Immature natural killer cell (primary cell): Measurements from ENCODE around the gene NINJ2. TPM values are rescaled to one million over a fixed set of nuclear protein-coding genes. Genes with fewer than 3 reads are reported as not detected.

Experiments
- DNase-seq, 3 donors: peaks; one replicate each; pipeline ENCODE4 v3.0.0; 2022; ENCODE audit warnings: mixed read lengths in 1 of 3
- H3K27ac Mint-ChIP-seq, 6 donors: one replicate each; pipeline ENCODE4 v1.8.0; 2020; ENCODE audit warnings: mixed read lengths in 6 of 6, mild to moderate bottlenecking in 5 of 6, inconsistent platforms in 4 of 6, moderate library complexity in 3 of 6
- H3K27me3 Mint-ChIP-seq, 3 donors: one replicate each; pipeline ENCODE4 v1.8.0; 2020 to 2021; ENCODE audit warnings: low read depth in 3 of 3, mild to moderate bottlenecking in 3 of 3, mixed read lengths in 3 of 3, moderate library complexity in 3 of 3, inconsistent platforms in 1 of 3
- H3K36me3 Mint-ChIP-seq, 3 donors: one replicate each; pipeline ENCODE4 v1.8.0; 2020; ENCODE audit warnings: mixed read lengths in 3 of 3, inconsistent platforms in 2 of 3, mild to moderate bottlenecking in 2 of 3
- H3K4me1 Mint-ChIP-seq, 2 donors: one replicate each; pipeline ENCODE4 v1.8.0; 2020; ENCODE audit warnings: inconsistent platforms in 2 of 2, mild to moderate bottlenecking in 2 of 2, mixed read lengths in 2 of 2, moderate library complexity in 1 of 2
- H3K4me3 Mint-ChIP-seq, 5 donors: one replicate each; pipeline ENCODE4 v1.8.0; 2020; ENCODE audit warnings: mild to moderate bottlenecking in 5 of 5, mixed read lengths in 5 of 5, inconsistent platforms in 3 of 5, moderate library complexity in 3 of 5
- H3K9me3 Mint-ChIP-seq, 6 donors: one replicate each; pipeline ENCODE4 v1.8.0; 2020; ENCODE audit warnings: mild to moderate bottlenecking in 6 of 6, mixed read lengths in 6 of 6, inconsistent platforms in 4 of 6, moderate library complexity in 3 of 6
- polyA plus RNA-seq, 3 donors: library from polyadenylated mRNA; unstranded; fragments of 300-500 nt; fragmentation: Illumina TruSeq; gene quantifications; one replicate each; pipeline ENCODE4 v1.2.3, GENCODE V29; 2021

NINJ2 gene
- polyA plus RNA-seq, 3 donors from 2014 or later, result 18.2 to 42.3 (median 25.7) TPM

- Mint-ChIP-seq H3K27ac (peak overlapping the region in 4 of 6 donors; percentile 61 to 80 (median 72)), H3K9me3 (no peaks in the 10 kb centered on the region), H3K4me1 (peaks cover 58 to 67% of the 10 kb centered on the region in 2 donors), H3K27me3 (no peaks in the 10 kb centered on the region), H3K4me3 (peak overlapping the region; percentile 81 to 87 (median 84)), H3K36me3 (no peaks in the 10 kb centered on the region)
- DNase-seq, result no peak
Observed at GRCh38 chr12:569091-569676, 94.1 kb downstream of the NINJ2 start.

DNA sequence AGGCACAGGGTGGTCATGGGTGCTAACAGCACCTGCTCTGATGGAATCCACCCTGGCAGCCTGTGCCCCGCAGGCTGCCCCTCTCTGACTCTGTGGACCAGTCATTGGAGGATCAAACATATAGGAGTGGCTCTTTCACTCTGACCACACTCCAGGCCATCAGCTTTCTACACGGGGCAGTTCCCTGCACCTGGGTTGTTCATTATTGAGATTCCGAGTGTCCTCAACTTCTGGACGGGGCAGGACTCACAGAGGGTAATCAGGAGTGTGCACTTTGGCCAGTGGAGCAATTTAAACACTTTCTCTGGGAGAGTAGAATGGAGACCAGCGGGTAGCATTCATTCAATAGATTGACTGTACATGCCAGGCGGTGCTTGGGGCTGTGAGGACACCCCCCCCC is 94.8 kb downstream of the NINJ2 start:
- no peak for DNase-seq
- Mint-ChIP-seq H3K27me3 (peaks cover 0 to 2% (median 0%) of the 10 kb centered on the region in 3 donors), H3K4me3 (peak overlapping the region in 3 of 5 donors; percentile 12 to 58 (median 56)), H3K9me3 (no peaks in the 10 kb centered on the region), H3K4me1 (peaks cover 65 to 74% of the 10 kb centered on the region in 2 donors), H3K36me3 (no peaks in the 10 kb centered on the region), H3K27ac (peak overlapping the region in 5 of 6 donors; percentile 48 to 81 (median 66))

GRCh38 chr12:565589-566105 is 97.6 kb downstream of the NINJ2 start:
- H3K9me3 Mint-ChIP-seq, result no peaks in the 10 kb centered on the region
- H3K36me3 Mint-ChIP-seq, result no peaks in the 10 kb centered on the region
- peaks cover 0 to 4% (median 2%) of the 10 kb centered on the region in 3 donors for H3K27me3 Mint-ChIP-seq
- H3K4me1 Mint-ChIP-seq, result peaks cover 80 to 83% of the 10 kb centered on the region in 2 donors
- peak overlapping the region; percentile 55 to 92 (median 83) for H3K4me3 Mint-ChIP-seq
- peak overlapping the region; percentile 44 to 99 (median 94) for H3K27ac Mint-ChIP-seq
- no peak for DNase-seq

DNA sequence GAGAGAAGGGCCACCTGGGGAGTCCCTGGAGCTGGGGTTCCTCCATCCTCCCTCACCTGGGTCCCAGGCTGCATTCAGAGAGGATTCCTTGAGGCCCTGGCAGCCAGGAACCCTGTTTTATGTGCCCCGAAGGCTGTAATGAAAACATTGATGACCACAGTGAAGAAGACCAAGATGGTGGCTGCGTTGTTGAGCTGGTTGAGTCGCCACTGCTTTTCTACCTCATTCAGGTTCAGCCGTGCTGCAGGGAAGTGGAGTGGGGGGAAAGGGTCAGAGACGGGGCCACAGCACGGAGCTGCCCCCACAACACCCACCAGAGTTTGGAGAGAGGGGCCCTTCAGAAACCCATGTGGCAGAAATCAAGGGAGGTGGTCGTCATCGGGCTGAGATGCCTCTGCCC is 98.1 kb downstream of the NINJ2 start:
- Mint-ChIP-seq H3K27me3 (peaks cover 0 to 4% (median 2%) of the 10 kb centered on the region in 3 donors), H3K4me3 (peak overlapping the region; percentile 29 to 92 (median 83)), H3K4me1 (peaks cover 82 to 86% of the 10 kb centered on the region in 2 donors), H3K36me3 (peaks cover 0 to 3% (median 3%) of the 10 kb centered on the region in 3 donors), H3K27ac (peak overlapping the region; percentile 44 to 99 (median 94)), H3K9me3 (no peaks in the 10 kb centered on the region)
- no peak for DNase-seq

DNA sequence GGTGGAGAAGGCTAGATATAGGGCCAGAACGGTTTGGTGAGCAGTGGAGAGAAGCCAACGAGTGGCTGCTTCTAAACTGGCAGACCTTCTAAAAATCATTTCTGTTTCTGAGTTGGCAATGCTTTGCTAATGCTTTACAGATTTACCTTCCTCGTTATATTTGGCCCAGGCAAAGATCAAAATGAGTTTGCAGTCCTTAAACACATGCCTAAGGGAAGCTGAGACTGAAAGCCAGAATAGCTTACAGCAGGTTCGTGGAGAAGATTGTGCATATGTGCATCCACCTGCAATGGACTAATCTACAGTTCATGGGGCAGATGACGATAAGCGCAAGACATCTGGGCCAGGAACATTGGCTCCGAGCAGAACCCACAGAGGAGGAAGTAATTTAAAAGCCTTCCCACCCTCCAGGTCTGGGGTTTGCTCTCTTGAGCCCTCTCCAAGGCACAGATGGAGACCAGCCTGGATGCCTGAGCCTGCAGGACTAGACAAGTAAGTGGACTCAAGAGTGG is 99.4 kb downstream of the NINJ2 start:
- Mint-ChIP-seq H3K36me3 (peaks cover 0 to 14% (median 9%) of the 10 kb centered on the region in 3 donors), H3K27ac (peak overlapping the region; percentile 91 to 99 (median 96)), H3K27me3 (peaks cover 0 to 4% (median 2%) of the 10 kb centered on the region in 3 donors), H3K4me3 (peak overlapping the region; percentile 82 to 93 (median 85)), H3K9me3 (no peaks in the 10 kb centered on the region), H3K4me1 (peaks cover 77 to 81% of the 10 kb centered on the region in 2 donors)
- no peak for DNase-seq

DNA sequence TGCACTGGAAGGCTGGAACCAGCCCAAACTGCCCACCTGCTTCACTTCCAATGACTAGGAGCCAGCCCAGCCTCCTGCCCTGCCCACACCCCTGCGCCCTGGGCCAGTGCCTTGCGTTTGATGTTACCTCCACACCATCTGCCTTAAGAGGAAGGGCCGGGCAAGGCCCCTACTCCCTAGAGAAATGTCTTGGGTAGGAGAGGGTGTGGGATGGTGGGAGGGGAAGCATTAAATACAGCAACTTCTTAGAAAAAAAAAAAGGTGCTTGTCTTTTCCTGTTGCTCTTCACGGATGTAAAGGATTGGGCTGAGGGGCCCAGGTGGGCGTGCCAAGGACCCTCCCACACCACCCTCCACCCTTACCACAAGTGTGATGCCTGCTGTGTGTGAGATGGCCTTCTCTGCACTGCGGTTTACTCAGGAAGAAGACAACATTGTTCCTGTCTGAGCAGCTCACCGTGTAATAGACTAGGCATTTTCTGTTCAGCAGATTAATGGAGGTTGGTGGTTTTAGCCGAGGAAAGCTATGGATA is 99.9 kb downstream of the NINJ2 start:
- H3K27me3 Mint-ChIP-seq, result peaks cover 0 to 4% (median 2%) of the 10 kb centered on the region in 3 donors
- H3K36me3 Mint-ChIP-seq, result peaks cover 0 to 19% (median 9%) of the 10 kb centered on the region in 3 donors
- peak; percentile 80 to 82 (median 82) for DNase-seq
- peak overlapping the region; percentile 91 to 99 (median 96) for H3K27ac Mint-ChIP-seq
- H3K4me3 Mint-ChIP-seq, result peak overlapping the region; percentile 82 to 93 (median 85)
- H3K9me3 Mint-ChIP-seq, result no peaks in the 10 kb centered on the region
- peaks cover 74 to 79% of the 10 kb centered on the region in 2 donors for H3K4me1 Mint-ChIP-seq

- Mint-ChIP-seq H3K4me1 (peaks cover 71 to 77% of the 10 kb centered on the region in 2 donors), H3K9me3 (no peaks in the 10 kb centered on the region), H3K27ac (peak overlapping the region; percentile 91 to 99 (median 96)), H3K4me3 (peak overlapping the region; percentile 82 to 93 (median 85)), H3K36me3 (peaks cover 0 to 25% (median 9%) of the 10 kb centered on the region in 3 donors), H3K27me3 (peaks cover 0 to 5% (median 4%) of the 10 kb centered on the region in 3 donors)
- DNase-seq, result peak; percentile 15 to 34 (median 31)
Observed at GRCh38 chr12:562634-563033, 100.6 kb downstream of the NINJ2 start.

DNA sequence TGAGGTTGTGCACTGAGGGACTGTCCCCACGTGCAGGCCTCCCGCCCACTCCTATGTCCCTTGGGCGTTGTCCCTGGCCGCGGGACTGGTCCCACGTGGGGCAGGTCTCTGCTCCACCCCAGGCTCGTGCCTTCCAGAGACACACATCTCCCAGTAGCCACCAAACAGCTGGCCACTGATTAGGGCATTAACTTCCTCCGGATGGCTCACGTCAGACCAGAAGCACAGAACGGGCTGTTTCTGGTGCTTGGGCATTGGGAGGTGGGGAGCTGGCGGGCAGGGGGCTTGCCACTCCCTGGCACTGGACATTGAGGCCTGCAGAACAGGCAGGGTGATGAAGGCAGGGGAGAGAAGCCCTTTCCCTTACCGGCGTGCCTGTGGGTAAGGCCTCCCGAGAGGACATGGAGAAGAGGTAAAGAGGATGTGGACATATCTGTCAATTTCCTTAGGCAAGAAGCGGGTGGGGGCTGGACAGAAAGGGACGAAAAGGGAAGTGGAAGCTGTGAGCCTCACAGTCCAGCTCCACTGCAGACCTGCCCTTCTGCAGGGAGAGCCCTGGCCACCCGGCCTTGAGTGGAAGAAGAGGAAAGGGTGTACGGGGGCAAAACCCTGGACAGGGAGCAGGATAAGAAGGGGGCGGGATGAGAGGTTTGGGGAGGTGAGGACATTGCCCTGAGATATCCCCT is 101.2 kb downstream of the NINJ2 start:
- Mint-ChIP-seq H3K27me3 (peaks cover 2 to 5% (median 4%) of the 10 kb centered on the region in 3 donors), H3K27ac (peak overlapping the region; percentile 91 to 99 (median 96)), H3K4me1 (peaks cover 67 to 78% of the 10 kb centered on the region in 2 donors), H3K4me3 (peak overlapping the region; percentile 53 to 92 (median 82)), H3K9me3 (no peaks in the 10 kb centered on the region), H3K36me3 (peaks cover 0 to 31% (median 10%) of the 10 kb centered on the region in 3 donors)
- DNase-seq, result no peak

- Mint-ChIP-seq H3K4me1 (peaks cover 62 to 76% of the 10 kb centered on the region in 2 donors), H3K4me3 (peak overlapping the region in 1 of 5 donors; percentile 17)
- DNase-seq, result no peak
Observed at GRCh38 chr12:561391-561705, 101.9 kb downstream of the NINJ2 start.

DNA sequence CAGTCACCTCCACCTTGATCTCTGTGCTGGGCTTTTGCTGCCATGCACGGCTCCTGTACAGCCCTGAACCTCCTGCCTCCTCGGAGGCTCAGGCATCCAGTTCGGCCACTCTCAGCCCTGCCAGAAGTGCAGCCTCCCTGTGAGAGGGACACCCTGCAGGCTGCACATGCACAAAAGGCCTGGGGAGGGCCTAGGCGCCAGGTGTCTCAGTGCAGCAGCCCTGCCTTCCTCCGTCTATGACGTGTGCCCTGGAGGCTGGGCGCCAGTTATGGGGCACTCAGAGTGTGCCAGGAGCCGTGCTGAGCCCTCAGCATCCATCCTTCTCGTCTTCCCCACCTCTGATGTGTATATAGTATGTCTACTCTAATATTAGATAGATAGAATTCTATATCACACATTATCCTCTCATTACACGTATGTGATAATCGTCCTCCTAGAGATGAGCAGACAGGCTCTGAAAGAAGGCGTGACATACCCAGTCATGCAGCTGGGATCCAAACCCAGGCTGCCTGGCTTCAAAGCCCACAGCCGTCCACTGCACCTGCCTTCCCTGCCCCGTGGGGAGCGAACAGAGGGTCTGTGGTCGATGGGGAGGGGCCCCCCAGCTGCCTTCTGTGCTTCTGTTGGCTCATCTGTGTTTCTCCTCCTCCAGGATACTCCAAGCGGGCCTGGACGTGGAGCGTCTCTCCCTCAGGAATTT is 102.4 kb downstream of the NINJ2 start:
- Mint-ChIP-seq H3K36me3 (peaks cover 0 to 40% (median 12%) of the 10 kb centered on the region in 3 donors), H3K27ac (peak overlapping the region in 2 of 6 donors; percentile 7 to 59), H3K4me3 (no peak overlapping the region), H3K27me3 (peaks cover 2 to 7% (median 4%) of the 10 kb centered on the region in 3 donors), H3K4me1 (peaks cover 61 to 76% of the 10 kb centered on the region in 2 donors), H3K9me3 (no peaks in the 10 kb centered on the region)
- no peak for DNase-seq

More at GRCh38 chr12:561391-561705, 101.9 kb downstream of the NINJ2 start:
- Mint-ChIP-seq H3K9me3 (no peaks in the 10 kb centered on the region), H3K27me3 (peaks cover 2 to 7% (median 4%) of the 10 kb centered on the region in 3 donors), H3K27ac (peak overlapping the region in 4 of 6 donors; percentile 91 to 99 (median 96)), H3K36me3 (peaks cover 0 to 38% (median 12%) of the 10 kb centered on the region in 3 donors)

- H3K27ac Mint-ChIP-seq, result peak overlapping the region in 3 of 6 donors; percentile 47 to 83 (median 69)
- H3K4me3 Mint-ChIP-seq, result no peak overlapping the region
- H3K27me3 Mint-ChIP-seq, result peaks cover 2 to 7% (median 4%) of the 10 kb centered on the region in 3 donors
- H3K9me3 Mint-ChIP-seq, result no peaks in the 10 kb centered on the region
- no peak for DNase-seq
- peaks cover 0 to 43% (median 12%) of the 10 kb centered on the region in 3 donors for H3K36me3 Mint-ChIP-seq
- peaks cover 58 to 76% of the 10 kb centered on the region in 2 donors for H3K4me1 Mint-ChIP-seq
Observed at GRCh38 chr12:559906-560455, 103.3 kb downstream of the NINJ2 start.

DNA sequence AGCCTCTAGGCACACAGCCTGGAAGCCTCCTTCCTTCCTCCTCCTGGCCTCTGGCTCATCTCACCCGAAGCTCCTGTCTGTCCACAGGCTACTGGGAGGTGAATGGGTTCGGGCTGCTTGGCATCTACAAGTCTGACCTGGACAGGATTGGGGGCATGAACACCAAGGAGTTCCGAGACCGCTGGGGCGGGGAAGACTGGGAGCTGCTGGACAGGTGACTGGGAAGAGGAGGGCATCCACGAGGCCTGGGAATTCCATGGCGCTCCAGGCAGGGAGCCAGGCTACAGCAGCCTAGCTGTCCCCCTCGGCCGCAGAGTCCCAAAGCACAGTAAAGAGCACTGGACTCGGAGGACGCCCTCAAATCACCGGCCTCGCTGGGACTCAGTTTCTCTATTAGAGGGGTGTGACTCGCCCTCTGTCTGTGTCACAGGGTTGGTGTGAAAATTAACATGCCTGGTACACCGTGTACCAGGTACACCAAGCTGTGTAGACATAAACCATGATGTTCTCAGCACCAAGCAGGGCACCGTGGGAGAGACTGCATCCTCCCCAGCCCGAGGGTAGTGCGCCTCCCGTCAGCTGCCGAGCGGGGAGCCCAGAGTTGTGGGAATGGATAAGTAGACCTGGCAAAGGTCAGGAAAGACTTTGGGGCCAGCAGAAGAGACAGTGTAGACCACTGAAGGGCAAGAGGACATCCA is 103.9 kb downstream of the NINJ2 start:
- H3K9me3 Mint-ChIP-seq, result no peaks in the 10 kb centered on the region
- no peak overlapping the region for H3K4me3 Mint-ChIP-seq
- H3K27ac Mint-ChIP-seq, result peak overlapping the region in 4 of 6 donors; percentile 47 to 83 (median 71)
- H3K4me1 Mint-ChIP-seq, result peaks cover 54 to 74% of the 10 kb centered on the region in 2 donors
- peaks cover 0 to 43% (median 12%) of the 10 kb centered on the region in 3 donors for H3K36me3 Mint-ChIP-seq
- peaks cover 2 to 7% (median 4%) of the 10 kb centered on the region in 3 donors for H3K27me3 Mint-ChIP-seq
- no peak for DNase-seq
